MCF 10A (cell line): Measurements from ENCODE around the gene NUP214. TPM values are rescaled to one million over a fixed set of nuclear protein-coding genes. Genes with fewer than 3 reads are reported as not detected.

Experiments
- BruUV-seq: library from RNA; stranded (reverse); fragments of 400-500 nt; replicated peaks from 2 replicates; lab custom pipeline; 2021; lab: Mats Ljungman, UMichigan
- CTCF ChIA-PET: fragments of 300-600 bp; sonication (Branson Sonifier 250); formaldehyde crosslinking; extraction: SDS; loops from one replicate; lab custom pipeline; 2021; ENCODE audit warnings: antibody characterized with exemption, inconsistent platforms; lab: Yijun Ruan, JAX
- POLR2A ChIA-PET: fragments of 300-600, 350-650 bp; sonication (Branson Sonifier 250); formaldehyde crosslinking; extraction: SDS; loops from one replicate; lab custom pipeline; 2020; ENCODE audit warnings: antibody characterized with exemption, inconsistent platforms; lab: Yijun Ruan, JAX
- DNase-seq: peaks from one replicate; pipeline ENCODE4 v3.0.0-alpha.2; 2018; ENCODE audit not compliant: unreplicated experiment
- H3K27ac Mint-ChIP-seq: one replicate; pipeline ENCODE4 v1.8.0; 2022; ENCODE audit warnings: mild to moderate bottlenecking, low read depth, mixed read lengths; ENCODE audit not compliant: unreplicated experiment
- H3K27me3 Mint-ChIP-seq: one replicate; pipeline ENCODE4 v1.8.0; 2022; ENCODE audit warnings: mixed read lengths; ENCODE audit not compliant: insufficient read depth, unreplicated experiment
- H3K36me3 Mint-ChIP-seq: one replicate; pipeline ENCODE4 v1.8.0; 2022; ENCODE audit warnings: mild to moderate bottlenecking, moderate library complexity, mixed read lengths; ENCODE audit not compliant: insufficient read depth, unreplicated experiment
- H3K4me1 Mint-ChIP-seq: one replicate; pipeline ENCODE4 v1.8.0; 2022; ENCODE audit warnings: mixed read lengths; ENCODE audit not compliant: insufficient read depth, unreplicated experiment
- H3K4me3 Mint-ChIP-seq: one replicate; pipeline ENCODE4 v1.8.0; 2022; ENCODE audit warnings: mild to moderate bottlenecking, moderate library complexity, mixed read lengths; ENCODE audit not compliant: unreplicated experiment
- H3K9me3 Mint-ChIP-seq: one replicate; pipeline ENCODE4 v1.8.0; 2022; ENCODE audit warnings: mixed read lengths; ENCODE audit not compliant: unreplicated experiment
- CTCF ChIP-seq: fragments of 200-600 bp; IDR thresholded peaks from one replicate; pipeline ENCODE4 v1.8.0; 2022; ENCODE audit warnings: antibody characterized with exemption, mild to moderate bottlenecking; ENCODE audit not compliant: unreplicated experiment
- intact Hi-C: fragments of 100-400 bp; cut with micrococcal nuclease; formaldehyde crosslinking; loops from 2 replicates; pipeline ENCODE4 v1.14.1; 2022
- total RNA-seq: library from RNA; stranded (reverse); gene quantifications from 2 replicates; pipeline ENCODE4 v1.2.3, GENCODE V29; 2022

The NUP214 gene
- total RNA-seq, 1 experiment from 2014 or later = 41.8 TPM

GRCh38 chr9:131274674-131275331 is 149.4 kb downstream of the NUP214 start:
- Mint-ChIP-seq H3K36me3 (no peaks in the 10 kb centered on the region), H3K4me3 (no peak overlapping the region), H3K9me3 (no peaks in the 10 kb centered on the region), H3K4me1 (no peaks in the 10 kb centered on the region), H3K27me3 (no peaks in the 10 kb centered on the region), H3K27ac (no peak overlapping the region)
- ChIA-PET POLR2A (no interaction called here), CTCF (no interaction called here)
- no peak for DNase-seq
- BruUV-seq = no TSS peak
- TF ChIP-seq CTCF = no peak
- intact Hi-C loops = no loop called here

GRCh38 chr9:131275332-131276093 is 150.1 kb downstream of the NUP214 start:
- Mint-ChIP-seq H3K27ac (no peak overlapping the region), H3K36me3 (no peaks in the 10 kb centered on the region), H3K27me3 (no peaks in the 10 kb centered on the region), H3K4me3 (peak overlapping the region; percentile 19), H3K4me1 (no peaks in the 10 kb centered on the region), H3K9me3 (no peaks in the 10 kb centered on the region)
- CTCF ChIA-PET = no interaction called here
- TF ChIP-seq CTCF = no peak
- intact Hi-C loops = no loop called here
- no TSS peak for BruUV-seq
- POLR2A ChIA-PET = no interaction called here
- DNase-seq = no peak

- H3K27ac Mint-ChIP-seq = no peak within 1 kb of the TSS
- ChIA-PET POLR2A (no interaction called here), CTCF (no interaction called here)
- no peaks in the 10 kb centered on the region for H3K4me1 Mint-ChIP-seq
- intact Hi-C loops = no loop called here
- no peak for TF ChIP-seq CTCF
- peaks cover 2% of the 10 kb centered on the region for H3K27me3 Mint-ChIP-seq
- no peaks in the 10 kb centered on the region for H3K9me3 Mint-ChIP-seq
- DNase-seq = no peak
- BruUV-seq = no TSS peak
- H3K36me3 Mint-ChIP-seq = no peaks in the 10 kb centered on the region
- peak within 1 kb of the TSS; percentile 19 for H3K4me3 Mint-ChIP-seq
Measured at GRCh38 chr9:131276094-131276888, 150.9 kb downstream of the NUP214 start, which contains the start of gene FAM78A. FAM78A (minus strand) TSS chr9:131276510; CDS start chr9:131276179, 331 bp downstream.

- ChIA-PET CTCF (no interaction called here), POLR2A (no interaction called here)
- H3K27ac Mint-ChIP-seq = no peak overlapping the region
- H3K36me3 Mint-ChIP-seq = no peaks in the 10 kb centered on the region
- no peaks in the 10 kb centered on the region for H3K4me1 Mint-ChIP-seq
- no peak overlapping the region for H3K4me3 Mint-ChIP-seq
- no peak for DNase-seq
- BruUV-seq = no TSS peak
- H3K27me3 Mint-ChIP-seq = peaks cover 8% of the 10 kb centered on the region
- no peak for TF ChIP-seq CTCF
- intact Hi-C loops = no loop called here
- no peaks in the 10 kb centered on the region for H3K9me3 Mint-ChIP-seq
Measured at GRCh38 chr9:131276891-131277286, 151.5 kb downstream of the NUP214 start.
